Fibroblast of lung (primary cell): ENCODE data around the gene POLR2F. TPM values are rescaled to one million over a fixed set of nuclear protein-coding genes. Genes with fewer than 3 reads are reported as not detected.

Experiments used
- DNase-seq, 2 donors: peaks; one replicate each; pipeline versions ENCODE4 v3.0.0 to v3.0.0-alpha.2; 2010; ENCODE audit warnings: low read depth in 2 of 2
- H2AFZ ChIP-seq: 2 replicates; pipeline ENCODE4 v1.5.1; 2012; ENCODE audit warnings: low read length, control low read depth, inconsistent platforms
- H3K27ac ChIP-seq: 2 replicates; pipeline ENCODE4 v1.5.1; 2011; ENCODE audit warnings: low read length, control low read depth; ENCODE audit not compliant: insufficient read depth
- H3K27me3 ChIP-seq: 2 replicates; pipeline ENCODE4 v1.5.1; 2011; ENCODE audit warnings: mild to moderate bottlenecking, low read length; ENCODE audit not compliant: control insufficient read depth, insufficient read depth
- H3K36me3 ChIP-seq: 2 replicates; pipeline ENCODE4 v1.5.1; 2011; ENCODE audit warnings: low read length; ENCODE audit not compliant: control insufficient read depth, insufficient read depth
- H3K4me1 ChIP-seq: 2 replicates; pipeline ENCODE4 v1.5.1; 2011; ENCODE audit warnings: low read length; ENCODE audit not compliant: control insufficient read depth, insufficient read depth; ENCODE audit errors: extremely low read depth
- H3K4me2 ChIP-seq: 2 replicates; pipeline ENCODE4 v1.5.1; 2011; ENCODE audit warnings: low read length, control low read depth; ENCODE audit not compliant: insufficient read depth; ENCODE audit errors: extremely low read depth
- H3K4me3 ChIP-seq, 4 experiments: fragments of 200-600 bp in 1 of 4; sonication (generic) in 1 of 4; replicated peaks in 1 of 4; 2 replicates each; pipeline ENCODE4 v1.5.1; 2011 to 2016; ENCODE audit warnings: low read length in 4 of 4, low read depth in 3 of 4, mild to moderate bottlenecking in 3 of 4, control low read depth in 2 of 4, inconsistent platforms in 1 of 4, mixed read lengths in 1 of 4; ENCODE audit not compliant: insufficient read depth in 1 of 4; ENCODE audit errors: control extremely low read depth in 1 of 4
- H3K79me2 ChIP-seq: 2 replicates; pipeline ENCODE4 v1.5.1; 2012; ENCODE audit warnings: mild to moderate bottlenecking, low read length, inconsistent platforms; ENCODE audit not compliant: control insufficient read depth, insufficient read depth
- H3K9ac ChIP-seq: 2 replicates; pipeline ENCODE4 v1.5.1; 2011; ENCODE audit warnings: mild to moderate bottlenecking, low read length, control low read depth; ENCODE audit not compliant: insufficient read depth
- H3K9me3 ChIP-seq: 2 replicates; pipeline ENCODE4 v1.5.1; 2012; ENCODE audit warnings: low read depth, low read length; ENCODE audit not compliant: control insufficient read depth, insufficient read depth
- H4K20me1 ChIP-seq: 2 replicates; pipeline ENCODE4 v1.5.1; 2011; ENCODE audit warnings: low read length; ENCODE audit not compliant: control insufficient read depth, insufficient read depth; ENCODE audit errors: extremely low read depth
- CTCF ChIP-seq, 2 donors: IDR thresholded peaks in 1 of 2; conservative IDR thresholded peaks in 1 of 2; 1 replicate in 1 of 2; 2 replicates in 1 of 2; pipeline ENCODE4 v1.5.1; 2011 to 2012; ENCODE audit warnings: low read length in 2 of 2, control low read depth in 1 of 2, inconsistent platforms in 1 of 2, low read depth in 1 of 2, mild to moderate bottlenecking in 1 of 2
- EZH2 ChIP-seq: IDR thresholded peaks from 2 replicates; pipeline ENCODE4 v1.5.1; 2012; ENCODE audit warnings: low read length, control low read depth, mild to moderate bottlenecking; ENCODE audit errors: missing control alignments
- polyA plus RNA-seq, 2 donors: library from polyadenylated mRNA; depleted of rRNA in 1 of 2; stranded (reverse) in 1 of 2; unstranded in 1 of 2; fragments of >200 nt; gene quantifications; 2 replicates each; pipeline ENCODE4 v1.2.1, GENCODE V29; 2011 to 2012; ENCODE audit warnings: missing spikeins in 1 of 2
- total RNA-seq: library from RNA; depleted of rRNA; stranded (reverse); fragments of >200 nt; gene quantifications from 2 replicates; pipeline ENCODE4 v1.2.1, GENCODE V29; 2014

Gene POLR2F
- total and polyA plus RNA-seq, 2 donors (not counting 1 experiment from before 2014, with no cell fraction given) = 31.9 to 82.0 TPM

DNA sequence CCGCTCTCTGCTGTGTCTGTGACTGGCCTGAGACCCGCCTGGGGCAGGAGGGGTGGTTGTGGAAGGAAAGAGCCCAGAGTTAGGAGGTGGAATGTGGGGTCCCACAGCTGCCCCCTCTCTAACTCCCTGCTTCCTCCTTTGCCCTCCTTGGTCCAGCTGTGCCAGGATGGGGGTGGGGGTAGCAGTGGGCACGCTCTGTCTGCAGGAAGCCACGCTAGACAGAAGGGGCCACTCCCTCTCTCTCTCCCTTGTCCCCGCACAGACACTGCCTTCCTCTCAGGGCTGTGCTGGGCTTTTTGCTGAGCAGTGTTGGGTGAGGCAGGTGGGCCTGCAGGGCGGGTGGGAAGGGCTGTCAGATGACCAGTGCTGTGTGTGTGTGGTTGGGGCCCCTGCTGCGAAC, 32.9 kb downstream of the POLR2F start:
- no peak for DNase-seq
- Histone ChIP-seq H3K9ac (no peak overlapping the region), H3K4me3 (no peak overlapping the region), H3K79me2 (no peaks in the 10 kb centered on the region), H3K27ac (no peak overlapping the region), H3K4me1 (no peaks in the 10 kb centered on the region), H4K20me1 (no peaks in the 10 kb centered on the region), H3K27me3 (no peaks in the 10 kb centered on the region), H2AFZ (no peak overlapping the region), H3K9me3 (no peaks in the 10 kb centered on the region), H3K4me2 (no peak overlapping the region), H3K36me3 (no peaks in the 10 kb centered on the region)
- TF ChIP-seq EZH2 (no peak), CTCF (conservative IDR thresholded peaks at IDR 0.05 in 1 of 2, IDR thresholded peaks at IDR 0.05 in 1 of 2; ENCODE audit: low read depth in 1 of 2, low read length in 2 of 2) (no peak)

GRCh38 chr22:37989146-37990045, 35.9 kb downstream of the POLR2F start:
- H3K36me3 ChIP-seq = no peaks in the 10 kb centered on the region
- H3K9me3 ChIP-seq = no peaks in the 10 kb centered on the region
- no peak for DNase-seq
- TF ChIP-seq CTCF (conservative IDR thresholded peaks at IDR 0.05 in 1 of 2, IDR thresholded peaks at IDR 0.05 in 1 of 2; ENCODE audit: low read depth in 1 of 2, low read length in 2 of 2) = no peak
- TF ChIP-seq EZH2 = no peak
- H3K4me1 ChIP-seq = no peaks in the 10 kb centered on the region
- no peak overlapping the region for H3K27ac ChIP-seq
- H2AFZ ChIP-seq = no peak overlapping the region
- H3K27me3 ChIP-seq = no peaks in the 10 kb centered on the region
- H3K9ac ChIP-seq = no peak overlapping the region
- H3K4me3 ChIP-seq = no peak overlapping the region
- H3K79me2 ChIP-seq = no peaks in the 10 kb centered on the region
- no peaks in the 10 kb centered on the region for H4K20me1 ChIP-seq
- no peak overlapping the region for H3K4me2 ChIP-seq

DNA sequence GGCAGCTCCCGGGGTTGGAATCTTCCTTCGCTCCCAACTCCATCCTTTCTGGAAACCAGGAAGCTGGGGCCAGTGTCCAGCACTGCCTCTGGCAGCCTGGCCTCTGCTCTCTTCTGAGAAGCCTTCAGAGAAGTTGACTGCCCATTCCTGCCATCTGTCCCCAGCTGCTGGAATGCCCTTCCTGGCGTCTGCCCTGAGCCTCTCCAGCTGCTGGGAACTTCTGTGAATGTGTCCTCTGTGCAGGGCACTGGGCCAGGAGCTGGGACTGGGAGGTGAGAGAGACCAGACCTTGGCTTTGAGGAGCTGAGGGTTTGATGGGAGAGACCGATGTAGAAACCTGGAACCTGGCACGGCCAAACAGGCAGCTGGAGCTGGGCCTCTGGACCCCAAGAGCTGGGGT, 36.8 kb downstream of the POLR2F start:
- Histone ChIP-seq H3K4me3 (no peak overlapping the region), H4K20me1 (no peaks in the 10 kb centered on the region), H3K79me2 (no peaks in the 10 kb centered on the region), H2AFZ (no peak overlapping the region), H3K9me3 (no peaks in the 10 kb centered on the region), H3K9ac (no peak overlapping the region), H3K27ac (no peak overlapping the region), H3K4me2 (no peak overlapping the region), H3K27me3 (no peaks in the 10 kb centered on the region), H3K36me3 (no peaks in the 10 kb centered on the region), H3K4me1 (no peaks in the 10 kb centered on the region)
- TF ChIP-seq CTCF (conservative IDR thresholded peaks at IDR 0.05 in 1 of 2, IDR thresholded peaks at IDR 0.05 in 1 of 2; ENCODE audit: low read depth in 1 of 2, low read length in 2 of 2) (no peak), EZH2 (no peak)
- DNase-seq = peak in 1 of 2 donors; percentile 5
